Neural cell (in vitro differentiated cells): ENCODE results near the gene SPINK9.

Experiments used
- CTCF ChIP-seq: fragments of 450-650 bp; IDR thresholded peaks from 2 replicates; pipeline ENCODE4 v1.5.1; 2014; ENCODE audit warnings: antibody characterized with exemption, mild to moderate bottlenecking, moderate library complexity; ENCODE audit not compliant: poor library complexity, severe bottlenecking
- EP300 ChIP-seq: fragments of 450-650 bp; conservative IDR thresholded peaks from 2 replicates; pipeline ENCODE4 v1.6.1; 2014; ENCODE audit warnings: antibody characterized with exemption, mild to moderate bottlenecking, moderate library complexity; ENCODE audit not compliant: poor library complexity, severe bottlenecking
- EZH2 ChIP-seq: fragments of 200-600, 300-800 bp; shearing (Covaris generic), sonication (generic); IDR thresholded peaks from 2 replicates; pipeline ENCODE4 v1.6.1; 2014; ENCODE audit warnings: antibody characterized with exemption, low read length, borderline replicate concordance, mild to moderate bottlenecking; ENCODE audit not compliant: insufficient read depth, poor library complexity, severe bottlenecking
- MXI1 ChIP-seq: fragments of 450-650 bp; conservative IDR thresholded peaks from 2 replicates; pipeline ENCODE4 v1.6.1; 2014; ENCODE audit warnings: antibody characterized with exemption, mild to moderate bottlenecking; ENCODE audit not compliant: poor library complexity, severe bottlenecking
- POLR2AphosphoS5 ChIP-seq: IDR thresholded peaks from 2 replicates; pipeline ENCODE4 v1.6.1; 2012
- RAD21 ChIP-seq: fragments of 450-650 bp; conservative IDR thresholded peaks from 2 replicates; pipeline ENCODE4 v1.6.1; 2014; ENCODE audit warnings: antibody characterized with exemption, mild to moderate bottlenecking, moderate library complexity
- REST ChIP-seq: IDR thresholded peaks from 2 replicates; pipeline ENCODE4 v1.6.1; 2012; ENCODE audit warnings: borderline replicate concordance
- SMC3 ChIP-seq: fragments of 450-650 bp; conservative IDR thresholded peaks from 2 replicates; pipeline ENCODE4 v1.6.1; 2014; ENCODE audit warnings: antibody characterized with exemption, mild to moderate bottlenecking, moderate library complexity; ENCODE audit not compliant: poor library complexity

GRCh38 chr5:148385094-148385493 is 49.7 kb downstream of the SPINK9 start:
- TF ChIP-seq CTCF (no peak), POLR2AphosphoS5 (no peak), MXI1 (no peak), EZH2 (no peak), REST (no peak), EP300 (no peak), RAD21 (no peak), SMC3 (no peak)
